Measurements from ENCODE around the gene STRIP1.

- TF ChIP-seq CTCF (IDR thresholded peaks at IDR 0.05 in 8 of 11, conservative IDR thresholded peaks at IDR 0.05 in 3 of 11) = no peak
- no peak for TF ChIP-seq POLR2AphosphoS5 (IDR thresholded peaks at IDR 0.05)
- TF ChIP-seq POLR2A (IDR thresholded peaks at IDR 0.05) = no peak
These were observed 28.2 kb downstream of the STRIP1 start for GRCh38 chr1:110062612-110063011.
